Retinal pigment epithelial cell (primary cell): ENCODE results near the gene CLEC1A.

ENCODE experiments used
- DNase-seq: peaks from one replicate; pipeline ENCODE4 v3.0.0-alpha.2; 2010; ENCODE audit warnings: low read depth
- H3K4me3 ChIP-seq: 2 replicates; pipeline ENCODE4 v1.5.1; 2011; ENCODE audit warnings: mild to moderate bottlenecking, low read length, control low read depth, moderate library complexity
- TF ChIP-seq, protein P1 (sequence below): conservative IDR thresholded peaks from 2 replicates; pipeline ENCODE4 v1.5.1; 2011; ENCODE audit warnings: low read depth, low read length, control low read depth, inconsistent platforms

CLEC1A gene

DNA sequence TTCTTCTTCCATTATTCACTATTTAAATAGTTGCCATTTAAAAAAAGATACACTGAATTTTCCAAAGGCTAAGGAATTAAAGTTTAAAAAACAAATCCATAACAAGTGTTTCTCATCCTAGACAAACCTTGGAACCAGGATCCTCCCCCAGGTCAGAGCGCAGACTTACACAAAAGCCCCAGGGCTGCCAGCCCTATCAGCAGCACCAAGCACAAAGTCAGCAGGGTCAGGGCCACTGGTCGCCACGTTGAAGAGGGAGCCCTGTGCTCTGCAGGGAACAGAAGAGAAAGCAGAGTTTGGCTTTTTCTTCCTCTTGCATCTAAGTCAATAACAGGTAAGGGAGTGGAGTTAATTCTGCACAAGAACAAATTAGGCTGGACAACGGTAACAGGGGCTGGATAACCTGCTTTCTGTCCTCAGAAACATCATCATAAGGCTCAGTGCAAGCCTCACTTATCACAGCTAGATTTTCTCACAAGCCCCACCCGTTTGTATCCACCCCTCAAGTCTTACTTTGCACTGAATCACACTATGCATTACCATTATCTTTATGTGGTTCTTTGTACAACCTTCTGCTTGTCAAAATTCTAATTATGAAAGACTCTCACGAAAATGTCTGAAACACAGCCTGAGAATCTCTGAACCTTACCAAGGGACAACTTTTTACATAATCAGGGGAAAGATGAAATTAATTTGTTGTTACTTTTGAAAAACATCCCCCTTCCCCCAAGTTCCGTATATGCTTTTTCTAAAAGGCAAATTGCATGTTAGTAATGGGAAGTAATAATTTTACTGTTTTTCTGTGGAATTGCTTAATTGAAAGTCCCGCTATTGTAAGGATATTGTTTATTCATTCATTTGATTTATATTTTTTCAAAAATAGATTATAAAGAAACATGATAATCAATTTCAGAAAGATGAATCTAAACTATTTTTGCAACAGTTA, 9.6 kb downstream of the CLEC1A start:
- DNase-seq, result no peak
- H3K4me3 ChIP-seq, result no peak overlapping the region
- TF ChIP-seq, protein P1, sequence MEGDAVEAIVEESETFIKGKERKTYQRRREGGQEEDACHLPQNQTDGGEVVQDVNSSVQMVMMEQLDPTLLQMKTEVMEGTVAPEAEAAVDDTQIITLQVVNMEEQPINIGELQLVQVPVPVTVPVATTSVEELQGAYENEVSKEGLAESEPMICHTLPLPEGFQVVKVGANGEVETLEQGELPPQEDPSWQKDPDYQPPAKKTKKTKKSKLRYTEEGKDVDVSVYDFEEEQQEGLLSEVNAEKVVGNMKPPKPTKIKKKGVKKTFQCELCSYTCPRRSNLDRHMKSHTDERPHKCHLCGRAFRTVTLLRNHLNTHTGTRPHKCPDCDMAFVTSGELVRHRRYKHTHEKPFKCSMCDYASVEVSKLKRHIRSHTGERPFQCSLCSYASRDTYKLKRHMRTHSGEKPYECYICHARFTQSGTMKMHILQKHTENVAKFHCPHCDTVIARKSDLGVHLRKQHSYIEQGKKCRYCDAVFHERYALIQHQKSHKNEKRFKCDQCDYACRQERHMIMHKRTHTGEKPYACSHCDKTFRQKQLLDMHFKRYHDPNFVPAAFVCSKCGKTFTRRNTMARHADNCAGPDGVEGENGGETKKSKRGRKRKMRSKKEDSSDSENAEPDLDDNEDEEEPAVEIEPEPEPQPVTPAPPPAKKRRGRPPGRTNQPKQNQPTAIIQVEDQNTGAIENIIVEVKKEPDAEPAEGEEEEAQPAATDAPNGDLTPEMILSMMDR, result no peak

DNA sequence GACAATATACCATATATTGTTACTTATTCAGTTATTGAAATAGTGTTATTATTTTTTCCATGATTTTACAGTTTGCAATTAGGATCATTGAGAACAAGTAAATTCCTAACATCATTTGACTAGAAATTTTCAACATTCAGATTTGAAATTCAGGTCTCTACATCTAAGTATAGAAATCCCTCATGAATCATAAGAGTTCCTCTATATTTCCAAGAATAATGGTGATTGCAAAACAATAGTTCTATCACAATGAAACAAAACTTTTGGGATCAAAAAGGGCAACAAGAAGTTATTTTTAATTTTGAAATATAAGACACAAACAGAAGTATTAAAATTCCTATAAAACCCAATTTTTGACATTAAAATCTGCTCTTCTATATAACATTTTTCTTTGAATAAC, 10.8 kb downstream of the CLEC1A start:
- no peak for DNase-seq
- TF ChIP-seq, protein P1, result no peak

DNA sequence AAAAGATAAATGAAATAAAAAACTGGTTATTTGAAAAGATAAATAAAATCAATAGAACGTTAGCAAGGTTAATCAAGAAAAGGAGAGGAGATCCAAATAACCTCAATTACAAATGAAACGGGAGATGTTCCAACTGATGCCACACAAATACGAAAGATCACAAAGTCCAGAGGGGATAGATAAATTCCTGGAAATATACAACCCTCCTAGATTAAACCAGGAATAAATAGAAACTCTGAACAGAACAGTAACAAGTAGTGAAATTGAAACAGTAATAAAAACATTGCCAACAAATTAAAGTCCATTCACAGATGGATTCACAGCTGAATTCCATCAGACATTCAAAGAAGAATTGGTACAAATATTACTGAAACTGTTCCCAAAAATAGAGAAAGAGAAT, 12.4 kb downstream of the CLEC1A start:
- no peak for DNase-seq
- no peak overlapping the region for H3K4me3 ChIP-seq
- TF ChIP-seq, protein P1, result no peak

More for the DNA sequence above, 10.8 kb downstream of the CLEC1A start:
- H3K4me3 ChIP-seq, result no peak overlapping the region

DNA sequence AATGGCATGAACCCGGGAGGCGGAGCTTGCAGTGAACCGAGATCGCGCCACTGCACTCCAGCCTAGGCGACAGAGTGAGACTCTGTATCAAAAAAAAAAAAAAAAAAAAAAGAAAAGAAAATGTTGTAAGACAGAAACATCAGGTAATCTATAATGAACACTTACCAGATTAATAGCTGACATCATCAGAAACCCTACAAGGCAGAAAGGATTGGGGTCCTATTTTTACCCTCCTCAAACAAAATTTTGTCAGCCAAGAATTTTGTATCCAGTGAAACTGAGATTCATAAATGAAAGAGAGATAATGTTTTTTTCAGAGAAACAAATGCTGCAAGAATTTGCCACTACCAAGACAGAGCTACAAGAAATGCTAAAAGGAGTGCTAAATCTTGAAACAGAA, 14.1 kb downstream of the CLEC1A start:
- TF ChIP-seq, protein P1, result no peak
- DNase-seq, result no peak
- H3K4me3 ChIP-seq, result no peak overlapping the region

DNA sequence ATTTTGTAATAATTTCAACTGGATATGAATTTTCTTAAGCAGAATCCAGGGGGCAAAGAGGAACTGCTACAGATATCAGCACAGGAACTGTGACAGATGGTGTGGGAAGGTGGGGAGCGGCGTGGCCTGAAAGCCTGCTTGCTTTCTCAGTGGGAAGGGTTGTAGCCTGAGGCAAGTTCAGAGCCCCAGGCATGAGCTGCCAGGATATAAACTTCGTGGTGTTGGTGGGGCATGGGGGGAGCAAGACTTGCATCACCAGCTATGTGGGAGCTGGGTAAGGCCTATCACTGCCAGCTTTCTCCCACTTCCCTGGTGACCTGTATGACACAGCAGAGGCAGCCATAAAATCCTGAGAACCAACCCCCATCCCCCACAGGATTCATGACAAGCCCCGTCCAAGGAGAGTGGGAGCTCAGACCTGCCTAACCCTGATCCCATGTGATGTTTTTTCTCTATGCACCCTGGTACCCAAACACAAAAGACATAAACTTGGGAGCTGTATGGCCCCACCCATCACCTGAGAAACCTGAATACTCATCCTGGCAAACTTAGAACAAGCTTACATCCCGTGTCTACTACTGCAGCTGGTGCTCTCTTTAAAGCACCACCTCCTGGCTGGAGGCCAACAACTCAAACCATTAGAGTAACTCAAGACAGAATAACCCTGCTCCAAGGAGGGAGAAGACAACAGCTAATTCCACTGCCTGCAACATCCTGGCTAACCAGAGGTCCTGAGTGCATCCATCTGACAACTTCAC, 16.5 kb downstream of the CLEC1A start:
- TF ChIP-seq, protein P1, result no peak
- no peak for DNase-seq
- H3K4me3 ChIP-seq, result no peak overlapping the region

DNA sequence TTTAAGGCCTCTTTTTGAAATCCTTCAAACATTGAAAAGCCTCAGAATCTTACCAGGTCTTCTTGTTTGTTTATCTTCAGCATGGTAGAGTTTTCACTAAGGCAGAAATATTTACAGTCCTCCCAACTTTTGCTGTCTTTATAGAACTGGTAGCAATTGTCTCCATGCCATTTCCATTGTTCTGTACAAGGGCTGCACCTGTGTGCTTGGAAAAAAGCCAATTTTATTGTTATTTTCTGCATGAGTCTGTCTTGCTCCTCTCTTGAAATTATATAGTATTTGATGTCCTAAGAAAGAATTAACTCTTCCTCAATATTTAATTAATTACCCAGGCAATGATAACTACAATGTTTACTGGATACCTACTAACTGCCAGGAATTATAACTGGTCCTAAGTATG, 23.3 kb downstream of the CLEC1A start:
- DNase-seq, result no peak
- H3K4me3 ChIP-seq, result no peak overlapping the region
- TF ChIP-seq, protein P1, result no peak

DNA sequence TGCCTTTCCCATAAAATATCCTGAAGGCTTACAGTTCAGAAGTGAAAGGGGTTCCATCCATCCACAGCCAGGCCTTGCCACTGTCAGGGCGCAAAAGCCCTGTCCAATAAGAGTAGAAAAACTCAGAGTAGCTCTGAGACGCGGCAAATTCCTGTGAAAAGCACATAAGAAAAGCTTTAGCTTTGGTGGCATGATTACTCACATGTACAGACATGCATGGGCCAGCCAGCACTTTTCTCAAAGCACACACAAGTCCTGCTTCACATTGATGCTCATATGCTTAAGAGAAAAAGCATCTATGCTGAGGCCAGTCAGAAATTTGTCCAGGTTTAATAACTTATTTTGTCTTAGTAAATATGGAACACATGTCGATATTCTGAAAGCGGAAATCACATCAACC, 25.5 kb downstream of the CLEC1A start:
- TF ChIP-seq, protein P1, result no peak
- DNase-seq, result no peak

More for the DNA sequence above, 25.5 kb downstream of the CLEC1A start:
- H3K4me3 ChIP-seq, result no peak overlapping the region
